Liver (tissue), 9 donors: ENCODE results near the gene PBX4. TPM values are rescaled to one million over a fixed set of nuclear protein-coding genes. Genes with fewer than 3 reads are reported as not detected.

Experiments
- DNase-seq: peaks from one replicate; pipeline ENCODE4 v3.0.0-alpha.2; 2017; ENCODE audit warnings: low spot score
- H3K27ac ChIP-seq, 2 donors: one replicate each; pipeline ENCODE4 v1.7.0; 2013; ENCODE audit warnings: inconsistent platforms in 2 of 2, low read length in 2 of 2, control low read depth in 1 of 2, low read depth in 1 of 2, mild to moderate bottlenecking in 1 of 2
- H3K27me3 ChIP-seq, 4 donors: one replicate each; pipeline versions ENCODE4 v1.6.1 to v1.7.0; 2013; ENCODE audit warnings: low read length in 3 of 4, inconsistent platforms in 1 of 4, mild to moderate bottlenecking in 1 of 4, moderate library complexity in 1 of 4; ENCODE audit not compliant: control insufficient read depth in 4 of 4, insufficient read depth in 4 of 4
- H3K36me3 ChIP-seq, 4 donors: one replicate each; pipeline versions ENCODE4 v1.6.1 to v1.7.0; 2013; ENCODE audit warnings: low read length in 3 of 4, mild to moderate bottlenecking in 3 of 4, low read depth in 1 of 4, moderate library complexity in 1 of 4; ENCODE audit not compliant: control insufficient read depth in 4 of 4, insufficient read depth in 3 of 4
- H3K4me1 ChIP-seq, 4 donors: one replicate each; pipeline versions ENCODE4 v1.6.1 to v1.7.0; 2013; ENCODE audit warnings: low read length in 3 of 4, mild to moderate bottlenecking in 3 of 4, moderate library complexity in 1 of 4; ENCODE audit not compliant: control insufficient read depth in 4 of 4, insufficient read depth in 4 of 4
- H3K4me3 ChIP-seq, 3 donors: one replicate each; pipeline versions ENCODE4 v1.6.1 to v1.7.0; 2013; ENCODE audit warnings: low read length in 3 of 3, control low read depth in 1 of 3, low read depth in 1 of 3, mild to moderate bottlenecking in 1 of 3
- H3K9ac ChIP-seq, 2 donors: one replicate each; pipeline ENCODE4 v1.7.0; 2013; ENCODE audit warnings: low read length in 2 of 2, mild to moderate bottlenecking in 2 of 2, moderate library complexity in 2 of 2, control low read depth in 1 of 2, low read depth in 1 of 2
- H3K9me3 ChIP-seq, 4 donors: one replicate each; pipeline versions ENCODE4 v1.6.1 to v1.7.0; 2013; ENCODE audit warnings: low read length in 3 of 4; ENCODE audit not compliant: control insufficient read depth in 4 of 4
- EGR1 ChIP-seq, 2 donors: IDR thresholded peaks; 2 replicates each; pipeline ENCODE4 v1.6.1; 2016 to 2018; ENCODE audit warnings: antibody characterized with exemption in 2 of 2, low read depth in 2 of 2
- FOXA1 ChIP-seq: IDR thresholded peaks from 2 replicates; pipeline ENCODE4 v1.6.1; 2016; ENCODE audit warnings: antibody characterized with exemption
- FOXA2 ChIP-seq: IDR thresholded peaks from 2 replicates; pipeline ENCODE4 v1.6.1; 2016; ENCODE audit warnings: antibody characterized with exemption
- HNF4A ChIP-seq, 2 donors: conservative IDR thresholded peaks; 2 replicates each; pipeline ENCODE4 v1.6.1; 2016; ENCODE audit warnings: antibody characterized with exemption in 2 of 2, mild to moderate bottlenecking in 2 of 2
- HNF4G ChIP-seq: IDR thresholded peaks from 2 replicates; pipeline ENCODE4 v1.6.1; 2016; ENCODE audit warnings: antibody characterized with exemption
- REST ChIP-seq: IDR thresholded peaks from 2 replicates; pipeline ENCODE4 v1.6.1; 2016; ENCODE audit warnings: antibody characterized with exemption, mild to moderate bottlenecking
- RXRA ChIP-seq, 2 donors: IDR thresholded peaks; 2 replicates each; pipeline ENCODE4 v1.6.1; 2017 to 2018; ENCODE audit warnings: antibody characterized with exemption in 2 of 2, mild to moderate bottlenecking in 1 of 2
- SP1 ChIP-seq: IDR thresholded peaks from 2 replicates; pipeline ENCODE4 v1.6.1; 2018; ENCODE audit warnings: antibody characterized with exemption, mild to moderate bottlenecking
- TAF1 ChIP-seq: conservative IDR thresholded peaks from 2 replicates; pipeline ENCODE4 v1.6.1; 2016; ENCODE audit warnings: antibody characterized with exemption, mild to moderate bottlenecking
- ZBTB33 ChIP-seq: IDR thresholded peaks from 2 replicates; pipeline ENCODE4 v1.6.1; 2016; ENCODE audit warnings: antibody characterized with exemption
- WGBS: extraction: QIAGEN DNeasy Blood & Tissue Kit; methylation state at CpG from one replicate; pipeline ENCODE4 v1.1.7; 2013; 5-methylcytosine and 5-hydroxymethylcytosine counted together
- polyA plus RNA-seq, 2 donors: library from polyadenylated mRNA; stranded (reverse) in 1 of 2; unstranded in 1 of 2; fragments of 200-250 nt in 1 of 2; fragments of >200 nt in 1 of 2; fragmentation: Nextera tagmentation in 1 of 2; extraction: Ambion mirVana in 1 of 2; gene quantifications; one replicate each; pipeline versions ENCODE4 v1.2.1 to v1.2.3, GENCODE V29; 2013 to 2015
- total RNA-seq, 2 donors: library from RNA; depleted of rRNA; stranded (reverse); fragments of >200 nt; gene quantifications; one replicate each; pipeline ENCODE4 v1.2.3, GENCODE V29; 2014
- TF ChIP-seq, protein P1 (sequence below): fragments of 150-350 bp; IDR thresholded peaks from 2 replicates; pipeline ENCODE4 v1.5.1; 2017; ENCODE audit warnings: improper control_type of control experiment, low read depth, low read length; ENCODE audit not compliant: missing input control
- donor health status: healthy.
- donor health status: healthy.
- donor health status: healthy.
- donor health status: healthy.
- donor health status: healthy.

Gene PBX4
- total and polyA plus RNA-seq, 4 donors = 0.19 to 0.59 (median 0.21) TPM; not detected in 1

- no peak for TF ChIP-seq REST
Measured at GRCh38 chr19:19559931-19560330, 58.6 kb downstream of the PBX4 start (continued).

GRCh38 chr19:19558636-19559035 lies 59.9 kb downstream of the PBX4 start:
- no peak for TF ChIP-seq HNF4A (conservative IDR thresholded peaks at IDR 0.05)
- TF ChIP-seq SP1 = no peak
- no peak for TF ChIP-seq ZBTB33
- no peak for TF ChIP-seq FOXA1
- TF ChIP-seq RXRA (IDR thresholded peaks at IDR 0.05) = no peak
- no peak for TF ChIP-seq FOXA2
- TF ChIP-seq EGR1 (IDR thresholded peaks at IDR 0.05; ENCODE audit: low read depth in 2 of 2) = no peak
- TF ChIP-seq TAF1 = no peak
- TF ChIP-seq, protein P1, sequence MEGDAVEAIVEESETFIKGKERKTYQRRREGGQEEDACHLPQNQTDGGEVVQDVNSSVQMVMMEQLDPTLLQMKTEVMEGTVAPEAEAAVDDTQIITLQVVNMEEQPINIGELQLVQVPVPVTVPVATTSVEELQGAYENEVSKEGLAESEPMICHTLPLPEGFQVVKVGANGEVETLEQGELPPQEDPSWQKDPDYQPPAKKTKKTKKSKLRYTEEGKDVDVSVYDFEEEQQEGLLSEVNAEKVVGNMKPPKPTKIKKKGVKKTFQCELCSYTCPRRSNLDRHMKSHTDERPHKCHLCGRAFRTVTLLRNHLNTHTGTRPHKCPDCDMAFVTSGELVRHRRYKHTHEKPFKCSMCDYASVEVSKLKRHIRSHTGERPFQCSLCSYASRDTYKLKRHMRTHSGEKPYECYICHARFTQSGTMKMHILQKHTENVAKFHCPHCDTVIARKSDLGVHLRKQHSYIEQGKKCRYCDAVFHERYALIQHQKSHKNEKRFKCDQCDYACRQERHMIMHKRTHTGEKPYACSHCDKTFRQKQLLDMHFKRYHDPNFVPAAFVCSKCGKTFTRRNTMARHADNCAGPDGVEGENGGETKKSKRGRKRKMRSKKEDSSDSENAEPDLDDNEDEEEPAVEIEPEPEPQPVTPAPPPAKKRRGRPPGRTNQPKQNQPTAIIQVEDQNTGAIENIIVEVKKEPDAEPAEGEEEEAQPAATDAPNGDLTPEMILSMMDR = no peak
- no peak for TF ChIP-seq REST
- TF ChIP-seq HNF4G = no peak
- DNase-seq = no peak
- WGBS = 93% methylated on average over 16 of the region's 16 CpGs

More at GRCh38 chr19:19558636-19559035, 59.9 kb downstream of the PBX4 start:
- Histone ChIP-seq H3K36me3 (no peaks in the 10 kb centered on the region), H3K27ac (no peak overlapping the region), H3K27me3 (no peaks in the 10 kb centered on the region), H3K9ac (no peak overlapping the region), H3K9me3 (no peaks in the 10 kb centered on the region), H3K4me1 (no peaks in the 10 kb centered on the region), H3K4me3 (no peak overlapping the region)
